Measurements from ENCODE around the gene TLE6. TPM values are rescaled to one million over a fixed set of nuclear protein-coding genes. Genes with fewer than 3 reads are reported as not detected.
"Not testable (repeated sequence)": the region's sequence is repeated elsewhere in the genome, so short reads cannot be mapped to it uniquely, and the experiment has no call there.

Gene TLE6
- total RNA-seq, 4 donors from 2014 or later = 1.5 to 1.8 TPM; not detected in 2

DNA sequence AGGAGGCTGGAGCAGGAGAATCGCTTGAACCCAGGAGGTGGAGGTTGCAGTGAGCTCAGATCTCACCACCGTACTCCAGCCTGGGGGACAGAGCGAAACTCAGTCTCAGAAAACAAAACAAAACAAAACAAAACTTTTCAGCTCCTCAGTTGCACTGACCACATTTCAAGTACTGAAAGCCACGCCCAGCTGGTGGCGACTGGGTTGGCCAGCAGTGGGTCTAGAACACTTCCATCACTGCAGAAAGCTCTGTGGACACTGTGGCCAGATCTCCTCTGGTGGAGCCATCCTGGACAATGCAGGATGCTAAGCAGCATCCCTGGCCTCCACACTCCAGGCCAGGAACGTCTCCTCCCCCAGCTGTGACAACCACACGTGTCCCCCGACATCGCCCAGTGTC, 30.6 kb downstream of the TLE6 start:
- WGBS, 2 donors = 84 to 89% methylated on average over 9 of the region's 9 CpGs
- no peak for DNase-seq (ENCODE audit: low spot score in 2 of 2)

DNA sequence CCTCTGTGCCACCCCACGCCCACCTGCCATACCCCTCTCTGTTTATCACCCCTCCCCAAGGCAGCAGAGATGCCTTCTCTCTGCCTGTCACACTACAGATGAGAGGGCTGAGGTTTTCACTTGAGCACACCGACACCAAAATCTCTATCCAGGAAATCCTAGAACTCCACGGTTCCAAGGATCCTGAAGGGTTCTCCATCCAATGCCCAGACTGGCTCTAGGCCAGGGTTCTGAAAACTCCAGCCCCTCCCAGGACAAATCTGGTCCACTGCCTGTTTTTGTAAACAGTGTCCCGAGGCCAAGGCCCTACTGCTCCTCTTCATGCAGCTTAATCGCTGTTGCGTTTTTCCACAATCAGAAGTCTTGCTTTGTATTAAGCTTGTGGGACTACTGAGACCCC, 31.6 kb downstream of the TLE6 start:
- intact Hi-C loops (cut with DNase I; ENCODE audit: low total_unique reads) = no loop called here
- DNase-seq (ENCODE audit: low spot score in 2 of 2) = no peak
- 87 to 95% methylated on average over 6 of the region's 6 CpGs for WGBS, 2 donors
- no peak for TF ChIP-seq POLR2A (IDR thresholded peaks at IDR 0.05)
- TF ChIP-seq, protein P1, sequence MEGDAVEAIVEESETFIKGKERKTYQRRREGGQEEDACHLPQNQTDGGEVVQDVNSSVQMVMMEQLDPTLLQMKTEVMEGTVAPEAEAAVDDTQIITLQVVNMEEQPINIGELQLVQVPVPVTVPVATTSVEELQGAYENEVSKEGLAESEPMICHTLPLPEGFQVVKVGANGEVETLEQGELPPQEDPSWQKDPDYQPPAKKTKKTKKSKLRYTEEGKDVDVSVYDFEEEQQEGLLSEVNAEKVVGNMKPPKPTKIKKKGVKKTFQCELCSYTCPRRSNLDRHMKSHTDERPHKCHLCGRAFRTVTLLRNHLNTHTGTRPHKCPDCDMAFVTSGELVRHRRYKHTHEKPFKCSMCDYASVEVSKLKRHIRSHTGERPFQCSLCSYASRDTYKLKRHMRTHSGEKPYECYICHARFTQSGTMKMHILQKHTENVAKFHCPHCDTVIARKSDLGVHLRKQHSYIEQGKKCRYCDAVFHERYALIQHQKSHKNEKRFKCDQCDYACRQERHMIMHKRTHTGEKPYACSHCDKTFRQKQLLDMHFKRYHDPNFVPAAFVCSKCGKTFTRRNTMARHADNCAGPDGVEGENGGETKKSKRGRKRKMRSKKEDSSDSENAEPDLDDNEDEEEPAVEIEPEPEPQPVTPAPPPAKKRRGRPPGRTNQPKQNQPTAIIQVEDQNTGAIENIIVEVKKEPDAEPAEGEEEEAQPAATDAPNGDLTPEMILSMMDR (IDR thresholded peaks at IDR 0.05) = no peak
- H3K4me3 ChIP-seq (ENCODE audit: low read depth, poor library complexity, severe bottlenecking) = no peak overlapping the region

More for the DNA sequence above, 30.6 kb downstream of the TLE6 start:
- TF ChIP-seq, protein P1 (IDR thresholded peaks at IDR 0.05) = no peak
- TF ChIP-seq POLR2A (IDR thresholded peaks at IDR 0.05) = no peak
- intact Hi-C loops (cut with DNase I; ENCODE audit: low total_unique reads) = no loop called here
- no peak overlapping the region for H3K4me3 ChIP-seq (ENCODE audit: low read depth, poor library complexity, severe bottlenecking)

DNA sequence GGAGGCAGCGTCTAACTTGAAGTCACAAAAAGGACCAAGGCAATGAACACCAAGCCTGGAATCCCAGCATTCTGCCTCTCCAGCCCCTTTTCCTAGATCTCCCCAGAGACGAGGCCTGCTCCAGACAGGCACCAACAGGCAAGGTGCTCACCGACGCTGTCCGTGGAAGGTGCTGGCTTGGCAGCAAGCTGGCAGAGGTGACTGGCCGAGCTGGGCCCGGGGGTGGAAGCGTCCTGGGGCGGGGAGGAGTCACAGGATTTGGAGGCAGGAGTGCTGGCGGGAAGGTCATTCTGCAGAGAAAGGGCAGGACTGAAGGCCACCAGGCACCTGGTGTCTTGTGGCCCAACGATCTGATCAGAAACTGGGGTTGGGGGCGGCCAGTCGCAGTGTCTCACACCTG, 33.5 kb downstream of the TLE6 start:
- intact Hi-C loops (cut with DNase I; ENCODE audit: low total_unique reads) = no loop called here
- no peak overlapping the region for H3K4me3 ChIP-seq (ENCODE audit: low read depth, poor library complexity, severe bottlenecking)
- DNase-seq (ENCODE audit: low spot score in 2 of 2) = no peak
- TF ChIP-seq, protein P1 (IDR thresholded peaks at IDR 0.05) = no peak
- TF ChIP-seq POLR2A (IDR thresholded peaks at IDR 0.05) = no peak
- 80 to 92% methylated on average over 13 of the region's 13 CpGs for WGBS, 2 donors

DNA sequence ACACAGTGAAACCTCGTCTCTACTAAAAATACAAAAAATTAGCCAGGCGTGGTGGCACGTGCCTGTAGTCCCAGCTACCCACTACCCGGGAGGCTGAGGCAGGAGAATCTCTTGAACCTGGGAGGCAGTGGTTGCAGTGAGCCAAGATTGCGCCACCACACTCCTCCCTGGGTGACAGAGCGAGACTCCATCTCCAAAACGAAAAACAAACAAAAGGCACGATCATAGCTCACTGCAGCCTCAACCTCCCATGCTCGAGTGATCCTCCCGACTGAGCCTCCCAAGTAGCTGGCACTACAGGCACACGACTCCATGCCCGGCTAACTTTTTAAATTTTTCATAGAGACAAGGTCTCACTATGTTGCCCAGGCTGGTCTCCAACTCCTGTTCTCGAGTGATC, 34.7 kb downstream of the TLE6 start:
- H3K4me3 ChIP-seq (ENCODE audit: low read depth, poor library complexity, severe bottlenecking); DNase-seq (ENCODE audit: low spot score in 2 of 2); intact Hi-C loops (cut with DNase I; ENCODE audit: low total_unique reads): not testable (repeated sequence)
- WGBS, 2 donors = 79 to 82% methylated on average over 13 of the region's 13 CpGs

DNA sequence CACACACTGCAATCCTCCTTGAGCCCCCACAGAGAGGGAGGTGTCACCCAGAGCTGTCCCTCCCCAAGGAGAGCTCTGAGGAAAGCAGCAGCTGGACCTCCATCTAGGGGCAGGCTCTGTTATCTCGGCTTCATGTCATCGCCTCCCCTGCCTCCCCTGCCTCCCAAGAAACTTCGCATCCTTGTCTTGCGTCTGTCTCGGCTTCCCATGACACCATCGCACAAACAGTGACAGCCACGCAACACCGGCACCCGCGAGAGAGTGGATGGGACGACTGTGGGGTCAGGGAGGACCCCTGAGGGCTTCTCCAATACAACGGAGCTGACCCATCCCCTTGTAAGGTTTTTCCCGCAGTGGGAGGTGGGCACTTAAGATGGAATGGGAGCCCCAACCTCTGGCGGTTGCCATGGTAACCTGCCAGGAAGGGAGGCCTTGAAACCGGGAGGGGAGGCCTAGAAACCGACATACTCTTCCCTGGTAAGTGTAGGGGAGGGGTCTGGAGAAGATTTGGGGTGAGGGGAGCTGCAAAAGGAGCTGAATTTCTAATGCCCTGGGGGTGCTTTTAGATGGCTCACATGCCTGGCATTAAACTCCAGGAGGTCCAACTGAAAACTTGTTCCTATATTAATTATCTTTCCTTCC, 35.4 kb downstream of the TLE6 start:
- intact Hi-C loops (cut with DNase I; ENCODE audit: low total_unique reads) = no loop called here
- TF ChIP-seq POLR2A (IDR thresholded peaks at IDR 0.05) = no peak
- TF ChIP-seq, protein P1 (IDR thresholded peaks at IDR 0.05) = no peak
- no peak overlapping the region for H3K4me3 ChIP-seq (ENCODE audit: low read depth, poor library complexity, severe bottlenecking)
- no peak for DNase-seq (ENCODE audit: low spot score in 2 of 2)
- 75 to 91% methylated on average over 16 of the region's 16 CpGs for WGBS, 2 donors

DNA sequence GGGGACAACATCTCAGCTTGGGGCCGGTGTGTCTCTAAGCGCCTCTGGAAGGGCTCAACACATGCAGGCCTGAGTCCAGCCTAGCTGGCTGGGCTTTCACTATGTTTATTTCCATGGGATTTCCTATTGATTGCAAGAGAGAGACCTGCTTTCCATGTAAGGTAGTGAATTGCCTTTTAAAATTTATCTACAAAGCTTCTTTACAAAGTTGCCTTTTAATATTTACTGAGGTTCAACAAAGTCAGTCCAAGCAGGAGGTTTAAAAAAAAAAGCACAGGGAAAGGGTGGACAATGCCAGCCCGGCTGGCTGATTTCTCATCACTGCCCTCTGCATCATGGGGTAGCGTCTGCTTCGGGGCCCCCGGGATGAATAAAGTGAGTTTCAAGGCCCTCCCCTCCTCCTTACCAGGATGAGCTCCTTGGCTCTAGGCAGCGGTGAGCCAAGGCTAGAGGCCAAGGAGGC, 35.9 kb downstream of the TLE6 start:
- intact Hi-C loops (cut with DNase I; ENCODE audit: low total_unique reads) = no loop called here
- no peak for DNase-seq (ENCODE audit: low spot score in 2 of 2)
- TF ChIP-seq, protein P1 (IDR thresholded peaks at IDR 0.05) = no peak
- TF ChIP-seq POLR2A (IDR thresholded peaks at IDR 0.05) = no peak
- no peak overlapping the region for H3K4me3 ChIP-seq (ENCODE audit: low read depth, poor library complexity, severe bottlenecking)
- 85 to 91% methylated on average over 7 of the region's 7 CpGs for WGBS, 2 donors

Measured in lower leg skin (tissue), 4 donors.